A549 (cell line): ENCODE measurements around the gene AEBP1. TPM values are rescaled to one million over a fixed set of nuclear protein-coding genes. Genes with fewer than 3 reads are reported as not detected.

Source experiments
- ATAC-seq, 2 experiments: fragments of 200-7000 bp in 1 of 2; fragments of >200 bp in 1 of 2; cut with Nextera tagmentation in 1 of 2; cut with Tn5 transposase in 1 of 2; 3 replicates each; pipeline versions ENCODE4 v1.8.0 to v1.9.1; 2018 to 2020; ENCODE audit warnings: mild to moderate bottlenecking in 1 of 2, moderate library complexity in 1 of 2
- CTCF ChIA-PET: fragments of 300-600 bp; sonication (Branson Sonifier 250); formaldehyde crosslinking; extraction: SDS; loops from one replicate; lab custom pipeline; 2021; ENCODE audit warnings: antibody characterized with exemption, inconsistent platforms; lab: Yijun Ruan, JAX
- POLR2A ChIA-PET: fragments of 350-600 bp; formaldehyde crosslinking; extraction: SDS; loops from one replicate; lab custom pipeline; 2021; ENCODE audit warnings: antibody characterized with exemption, inconsistent platforms; lab: Yijun Ruan, JAX
- DNase-seq, 2 experiments: peaks; one replicate each; pipeline versions ENCODE4 v3.0.0 to v3.0.0-alpha.2; 2011 to 2016; ENCODE audit warnings: low read depth in 1 of 2, low spot score in 1 of 2
- FAIRE-seq: peaks from 2 replicates; lab custom pipeline; 2011; peaks lifted over from hg19 to GRCh38; lab: Jason Lieb, UNC
- H3K27ac ChIP-seq, 2 experiments: fragments of >200 bp; sonication (Bioruptor Twin); formaldehyde crosslinking; 3 replicates each; pipeline ENCODE4 v1.5.1; 2016 to 2017
- H3K4me1 ChIP-seq: fragments of >200 bp; sonication (Bioruptor Twin); formaldehyde crosslinking; 3 replicates; pipeline ENCODE4 v1.6.1; 2016
- H3K4me2 ChIP-seq: fragments of >200 bp; sonication (Bioruptor Twin); formaldehyde crosslinking; 3 replicates; pipeline ENCODE4 v1.6.1; 2016
- H3K4me3 ChIP-seq: fragments of >200 bp; sonication (Bioruptor Twin); formaldehyde crosslinking; 3 replicates; pipeline ENCODE4 v1.5.1; 2016
- H3K9me3 ChIP-seq: fragments of >200 bp; sonication (Bioruptor Twin); formaldehyde crosslinking; 3 replicates; pipeline ENCODE4 v1.6.1; 2016
- CBX8 ChIP-seq: fragments of 200-600 bp; sonication (generic); IDR thresholded peaks from 2 replicates; pipeline ENCODE4 v1.6.1; 2016
- CHD2 ChIP-seq: fragments of 150-350 bp; IDR thresholded peaks from 2 replicates; pipeline ENCODE4 v1.6.1; 2014; ENCODE audit warnings: low read length; ENCODE audit not compliant: partially characterized antibody
- CHD4 ChIP-seq: fragments of 200-600 bp; sonication (generic); IDR thresholded peaks from 2 replicates; pipeline ENCODE4 v1.6.1; 2016; ENCODE audit warnings: antibody characterized with exemption, mild to moderate bottlenecking, borderline replicate concordance
- EHMT2 ChIP-seq: fragments of 200-600 bp; sonication (generic); IDR thresholded peaks from 2 replicates; pipeline ENCODE4 v1.6.1; 2016; ENCODE audit warnings: antibody characterized with exemption, low read depth, mild to moderate bottlenecking, moderate library complexity
- EP300 ChIP-seq, 2 experiments: fragments of >200 bp; sonication (Bioruptor Twin); formaldehyde crosslinking; IDR thresholded peaks; 2 replicates in 1 of 2; 3 replicates in 1 of 2; pipeline ENCODE4 v1.6.1; 2016 to 2017
- FOSL2 ChIP-seq, 2 experiments: fragments of 450-650 bp in 1 of 2; fragments of >200 bp in 1 of 2; sonication (Bioruptor Twin) in 1 of 2; formaldehyde crosslinking; IDR thresholded peaks; 2 replicates each; pipeline versions ENCODE4 v1.5.0 to v1.6.1; 2016 to 2020; ENCODE audit warnings: mild to moderate bottlenecking in 1 of 2, moderate library complexity in 1 of 2
- FOXS1 ChIP-seq: fragments of 250-450 bp; sonication (Bioruptor Pico); IDR thresholded peaks from 2 replicates; pipeline ENCODE4 v1.5.0; 2020; ENCODE audit warnings: mild to moderate bottlenecking, moderate library complexity
- GATA3 ChIP-seq: IDR thresholded peaks from 2 replicates; pipeline ENCODE4 v1.6.1; 2012; ENCODE audit warnings: borderline replicate concordance
- HDAC2 ChIP-seq: fragments of 200-600 bp; sonication (generic); IDR thresholded peaks from 2 replicates; pipeline ENCODE4 v1.6.1; 2016
- HOXB13 ChIP-seq: fragments of 250-450 bp; sonication (Bioruptor Pico); IDR thresholded peaks from 2 replicates; pipeline ENCODE4 v1.5.0; 2020; ENCODE audit warnings: low read depth, mild to moderate bottlenecking, moderate library complexity
- JUN ChIP-seq, 2 experiments: fragments of >200 bp; sonication (Bioruptor Twin); formaldehyde crosslinking; IDR thresholded peaks; 2 replicates in 1 of 2; 3 replicates in 1 of 2; pipeline ENCODE4 v1.6.1; 2016 to 2017
- KDM5A ChIP-seq: fragments of 200-600 bp; sonication (generic); IDR thresholded peaks from 2 replicates; pipeline ENCODE4 v1.6.1; 2016; ENCODE audit warnings: antibody characterized with exemption, mild to moderate bottlenecking
- MYC ChIP-seq: IDR thresholded peaks from 2 replicates; pipeline ENCODE4 v1.6.1; 2012; ENCODE audit warnings: mild to moderate bottlenecking, inconsistent platforms, low read length, improper control_type of control experiment, borderline replicate concordance
- NFE2L2 ChIP-seq: fragments of 150-350 bp; conservative IDR thresholded peaks from 2 replicates; pipeline ENCODE4 v1.6.1; 2014; ENCODE audit warnings: low read length
- NR3C1 ChIP-seq: fragments of >200 bp; sonication (Bioruptor Twin); formaldehyde crosslinking; IDR thresholded peaks from 3 replicates; pipeline ENCODE4 v1.6.1; 2017
- POLR2A ChIP-seq: IDR thresholded peaks from 2 replicates; pipeline ENCODE4 v1.6.1; 2012; ENCODE audit warnings: mild to moderate bottlenecking, low read length
- RAD21 ChIP-seq, 2 experiments: fragments of >200 bp in 1 of 2; sonication (Bioruptor Twin) in 1 of 2; formaldehyde crosslinking in 1 of 2; IDR thresholded peaks in 1 of 2; conservative IDR thresholded peaks in 1 of 2; 2 replicates in 1 of 2; 3 replicates in 1 of 2; pipeline ENCODE4 v1.6.1; 2012 to 2018; ENCODE audit warnings: inconsistent platforms in 1 of 2
- RARB ChIP-seq: fragments of 250-450 bp; sonication (Bioruptor Pico); IDR thresholded peaks from 2 replicates; pipeline ENCODE4 v1.8.0; 2021; ENCODE audit warnings: mild to moderate bottlenecking, moderate library complexity
- RCOR1 ChIP-seq: fragments of 150-350 bp; IDR thresholded peaks from 2 replicates; pipeline ENCODE4 v1.6.1; 2014; ENCODE audit warnings: antibody characterized with exemption, low read length, low read depth
- RFX5 ChIP-seq: fragments of 450-650 bp; IDR thresholded peaks from 2 replicates; pipeline ENCODE4 v1.7.1; 2014; ENCODE audit warnings: antibody characterized with exemption, mild to moderate bottlenecking, moderate library complexity
- SMC3 ChIP-seq: fragments of >200 bp; sonication (Bioruptor Twin); formaldehyde crosslinking; IDR thresholded peaks from 3 replicates; pipeline ENCODE4 v1.6.1; 2018; ENCODE audit warnings: inconsistent platforms
- TP53 ChIP-seq: fragments of 250-450 bp; sonication (Bioruptor Pico); IDR thresholded peaks from 2 replicates; pipeline ENCODE4 v1.5.0; 2021; ENCODE audit warnings: mild to moderate bottlenecking, moderate library complexity
- ZSCAN20 ChIP-seq: fragments of 250-450 bp; sonication (Bioruptor Pico); IDR thresholded peaks from 2 replicates; pipeline ENCODE4 v1.8.0; 2022; ENCODE audit warnings: mild to moderate bottlenecking, moderate library complexity
- WGBS: methylation state at CpG from one replicate; pipeline ENCODE4 v1.1.6; 2017; ENCODE audit errors: missing lambda C conversion rate; 5-methylcytosine and 5-hydroxymethylcytosine counted together
- polyA plus RNA-seq, 4 experiments: library from polyadenylated mRNA; depleted of rRNA in 3 of 4; stranded (reverse); fragments of >200 nt; fragmentation: RNase III in 1 of 4; extraction: RNeasy Plus Mini Kit Qiagen cat#74134 plus additional on column Dnase treatment in 1 of 4; gene quantifications; 2 replicates in 3 of 4; 3 replicates in 1 of 4; pipeline ENCODE4 v1.2.3, GENCODE V29; 2011 to 2017
- TF ChIP-seq, protein P1 (sequence below): IDR thresholded peaks from 2 replicates; pipeline ENCODE4 v1.6.1; 2012; ENCODE audit warnings: low read depth, borderline replicate concordance
- TF ChIP-seq, protein P2 (sequence below): fragments of 200-600 bp; sonication (generic); IDR thresholded peaks from 2 replicates; pipeline ENCODE4 v1.6.1; 2016; ENCODE audit warnings: antibody characterized with exemption, mild to moderate bottlenecking, moderate library complexity
- TF ChIP-seq, protein P3 (sequence below): IDR thresholded peaks from 2 replicates; pipeline ENCODE4 v1.6.1; 2012
- TF ChIP-seq, protein P4 (sequence below): fragments of 450-650 bp; IDR thresholded peaks from 2 replicates; pipeline ENCODE4 v1.6.1; 2014; ENCODE audit warnings: antibody characterized with exemption
- TF ChIP-seq, protein P5 (sequence below): IDR thresholded peaks from 2 replicates; pipeline ENCODE4 v1.6.1; 2012

Gene AEBP1
- polyA plus RNA-seq, 2 of the 4 experiments (the other 2 are of a cell fraction): not detected

DNA sequence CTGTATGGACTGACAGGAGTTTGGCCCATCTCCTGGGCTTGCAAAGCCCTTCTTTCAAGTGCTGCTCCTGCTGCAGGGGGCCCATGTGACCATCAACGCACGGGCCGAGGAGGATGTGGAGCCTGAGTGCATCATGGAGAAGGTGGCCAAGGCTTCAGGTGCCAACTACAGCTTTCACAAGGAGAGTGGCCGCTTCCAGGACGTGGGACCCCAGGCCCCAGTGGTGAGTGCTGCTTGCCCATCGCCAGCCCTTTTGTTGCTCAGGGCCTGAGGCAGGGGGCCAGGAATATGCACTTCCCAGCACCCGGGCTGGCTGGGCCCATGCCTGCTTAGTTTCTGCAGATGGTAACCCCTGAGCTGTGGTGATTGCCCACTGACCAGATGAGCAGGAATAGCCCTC is 47.5 kb upstream of the AEBP1 start (continued):
- TF ChIP-seq, protein P1, sequence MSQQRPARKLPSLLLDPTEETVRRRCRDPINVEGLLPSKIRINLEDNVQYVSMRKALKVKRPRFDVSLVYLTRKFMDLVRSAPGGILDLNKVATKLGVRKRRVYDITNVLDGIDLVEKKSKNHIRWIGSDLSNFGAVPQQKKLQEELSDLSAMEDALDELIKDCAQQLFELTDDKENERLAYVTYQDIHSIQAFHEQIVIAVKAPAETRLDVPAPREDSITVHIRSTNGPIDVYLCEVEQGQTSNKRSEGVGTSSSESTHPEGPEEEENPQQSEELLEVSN: no peak
- TF ChIP-seq, all 56 proteins: peak for 0

DNA sequence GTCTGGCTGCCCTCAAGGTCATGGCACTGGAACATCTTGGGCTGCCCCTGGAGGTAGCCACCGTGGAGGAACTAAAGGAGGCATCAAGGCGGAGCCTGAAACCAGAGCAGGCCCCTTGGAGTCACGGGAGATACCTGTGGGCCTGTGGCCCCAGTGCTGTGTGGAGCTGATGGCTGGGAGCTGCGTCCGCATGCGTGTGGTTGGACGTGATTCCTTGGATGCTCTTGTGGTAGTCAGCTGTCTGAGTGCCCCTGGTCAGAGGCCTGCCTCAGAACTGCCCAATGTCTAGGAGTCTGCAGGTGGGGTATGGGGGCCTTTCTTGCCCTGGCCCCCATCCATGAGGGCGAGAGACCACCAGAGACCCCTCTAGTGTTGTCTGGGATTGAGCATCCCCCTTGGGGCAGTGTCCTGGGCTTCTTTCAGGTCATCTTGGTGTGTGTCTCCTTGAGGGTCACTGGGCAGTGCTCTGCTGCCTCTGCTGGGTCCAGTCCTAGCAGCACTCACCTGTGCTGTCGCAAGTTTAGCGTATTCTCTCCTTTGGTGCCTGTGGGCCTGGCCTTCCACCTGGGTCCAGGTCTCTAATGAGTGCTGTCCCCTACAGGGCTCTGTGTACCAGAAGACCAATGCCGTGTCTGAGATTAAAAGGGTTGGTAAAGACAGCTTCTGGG is 46.8 kb upstream of the AEBP1 start:
- Histone ChIP-seq H3K9me3 (no peaks in the 10 kb centered on the region), H3K4me1 (no peaks in the 10 kb centered on the region), H3K4me3 (no peak overlapping the region), H3K4me2 (no peak overlapping the region), H3K27ac (no peak overlapping the region)
- WGBS: 86% methylated on average over 9 of the region's 11 CpGs
- POLR2A ChIA-PET: no interaction called here
- FAIRE-seq (no peak), DNase-seq (no peak), ATAC-seq (no peak)
- CTCF ChIA-PET: interaction anchor here (1.0 to 1.7 kb wide), 4 partner anchors 11 to 74 kb away, joined by 3 to 7 read pairs (median 3); no protein-coding TSS in a partner anchor
- TF ChIP-seq FOXS1 (CRISPR knock-in tag): no peak
- TF ChIP-seq SMC3: no peak
- no peak for TF ChIP-seq RARB (CRISPR knock-in tag)
- no peak for TF ChIP-seq JUN (IDR thresholded peaks at IDR 0.05)
- no peak for TF ChIP-seq EHMT2
- no peak for TF ChIP-seq HOXB13 (CRISPR knock-in tag)
- no peak for TF ChIP-seq HDAC2
- TF ChIP-seq, protein P1: no peak
- no peak for TF ChIP-seq CHD2
- no peak for TF ChIP-seq NFE2L2
- TF ChIP-seq RCOR1: no peak
- no peak for TF ChIP-seq GATA3
- no peak for TF ChIP-seq FOSL2 (IDR thresholded peaks at IDR 0.05)
- no peak for TF ChIP-seq FOSL2 (CRISPR knock-in tag; IDR thresholded peaks at IDR 0.05)
- no peak for TF ChIP-seq RAD21 (conservative IDR thresholded peaks at IDR 0.05 in 1 of 2, IDR thresholded peaks at IDR 0.05 in 1 of 2)
- TF ChIP-seq, protein P2, sequence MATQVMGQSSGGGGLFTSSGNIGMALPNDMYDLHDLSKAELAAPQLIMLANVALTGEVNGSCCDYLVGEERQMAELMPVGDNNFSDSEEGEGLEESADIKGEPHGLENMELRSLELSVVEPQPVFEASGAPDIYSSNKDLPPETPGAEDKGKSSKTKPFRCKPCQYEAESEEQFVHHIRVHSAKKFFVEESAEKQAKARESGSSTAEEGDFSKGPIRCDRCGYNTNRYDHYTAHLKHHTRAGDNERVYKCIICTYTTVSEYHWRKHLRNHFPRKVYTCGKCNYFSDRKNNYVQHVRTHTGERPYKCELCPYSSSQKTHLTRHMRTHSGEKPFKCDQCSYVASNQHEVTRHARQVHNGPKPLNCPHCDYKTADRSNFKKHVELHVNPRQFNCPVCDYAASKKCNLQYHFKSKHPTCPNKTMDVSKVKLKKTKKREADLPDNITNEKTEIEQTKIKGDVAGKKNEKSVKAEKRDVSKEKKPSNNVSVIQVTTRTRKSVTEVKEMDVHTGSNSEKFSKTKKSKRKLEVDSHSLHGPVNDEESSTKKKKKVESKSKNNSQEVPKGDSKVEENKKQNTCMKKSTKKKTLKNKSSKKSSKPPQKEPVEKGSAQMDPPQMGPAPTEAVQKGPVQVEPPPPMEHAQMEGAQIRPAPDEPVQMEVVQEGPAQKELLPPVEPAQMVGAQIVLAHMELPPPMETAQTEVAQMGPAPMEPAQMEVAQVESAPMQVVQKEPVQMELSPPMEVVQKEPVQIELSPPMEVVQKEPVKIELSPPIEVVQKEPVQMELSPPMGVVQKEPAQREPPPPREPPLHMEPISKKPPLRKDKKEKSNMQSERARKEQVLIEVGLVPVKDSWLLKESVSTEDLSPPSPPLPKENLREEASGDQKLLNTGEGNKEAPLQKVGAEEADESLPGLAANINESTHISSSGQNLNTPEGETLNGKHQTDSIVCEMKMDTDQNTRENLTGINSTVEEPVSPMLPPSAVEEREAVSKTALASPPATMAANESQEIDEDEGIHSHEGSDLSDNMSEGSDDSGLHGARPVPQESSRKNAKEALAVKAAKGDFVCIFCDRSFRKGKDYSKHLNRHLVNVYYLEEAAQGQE: no peak

DNA sequence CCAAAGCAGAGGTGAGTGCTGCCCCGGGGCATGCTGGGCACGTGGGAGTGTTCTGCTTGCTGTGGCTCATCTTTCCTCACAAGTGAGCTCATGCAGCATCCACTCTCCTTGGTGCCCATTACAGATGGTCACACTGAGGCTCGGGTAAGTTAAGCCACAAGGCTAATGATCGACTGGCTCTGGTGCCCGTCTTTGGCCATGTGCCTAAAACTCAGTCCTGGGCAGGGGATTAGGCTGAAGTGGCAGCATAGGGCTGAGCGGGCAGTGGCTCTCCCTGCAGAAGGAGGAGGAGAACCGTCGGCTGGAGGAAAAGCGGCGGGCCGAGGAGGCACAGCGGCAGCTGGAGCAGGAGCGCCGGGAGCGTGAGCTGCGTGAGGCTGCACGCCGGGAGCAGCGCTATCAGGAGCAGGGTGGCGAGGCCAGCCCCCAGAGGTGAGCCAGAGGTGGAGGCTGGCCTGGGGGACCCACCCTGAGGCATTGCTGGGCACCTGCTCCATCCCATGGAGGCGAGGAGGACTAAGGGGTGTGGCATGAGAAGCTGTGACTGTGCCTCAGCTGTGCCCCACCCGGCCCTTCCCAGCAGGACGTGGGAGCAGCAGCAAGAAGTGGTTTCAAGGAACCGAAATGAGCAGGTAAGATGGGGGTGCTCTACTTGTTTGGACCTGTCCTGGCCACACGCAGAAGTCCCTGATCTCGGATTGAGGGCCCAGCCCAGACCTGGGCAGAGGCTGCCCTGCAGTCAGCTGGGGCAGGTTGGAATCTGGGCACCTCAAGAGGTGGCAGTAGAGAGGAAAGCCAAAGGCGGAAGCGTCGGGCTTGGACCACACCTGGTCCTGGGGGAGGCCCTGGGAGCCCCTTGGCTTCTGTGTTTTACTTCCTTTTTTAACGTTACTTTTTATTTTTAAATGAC is 46.0 kb upstream of the AEBP1 start:
- Histone ChIP-seq H3K9me3 (no peaks in the 10 kb centered on the region), H3K4me1 (no peaks in the 10 kb centered on the region), H3K27ac (no peak overlapping the region), H3K4me3 (no peak overlapping the region), H3K4me2 (no peak overlapping the region)
- no peak for ATAC-seq
- 94% methylated on average over 30 of the region's 30 CpGs for WGBS
- DNase-seq: no peak
- FAIRE-seq: no peak
- POLR2A ChIA-PET: no interaction called here
- CTCF ChIA-PET: interaction anchor here (1.0 to 1.7 kb wide), 4 partner anchors 11 to 73 kb away, joined by 3 to 7 read pairs (median 3); no protein-coding TSS in a partner anchor
- no peak for TF ChIP-seq RFX5
- TF ChIP-seq NR3C1: no peak
- no peak for TF ChIP-seq ZSCAN20
- no peak for TF ChIP-seq CBX8
- no peak for TF ChIP-seq HDAC2
- no peak for TF ChIP-seq KDM5A
- no peak for TF ChIP-seq MYC
- TF ChIP-seq, protein P3, sequence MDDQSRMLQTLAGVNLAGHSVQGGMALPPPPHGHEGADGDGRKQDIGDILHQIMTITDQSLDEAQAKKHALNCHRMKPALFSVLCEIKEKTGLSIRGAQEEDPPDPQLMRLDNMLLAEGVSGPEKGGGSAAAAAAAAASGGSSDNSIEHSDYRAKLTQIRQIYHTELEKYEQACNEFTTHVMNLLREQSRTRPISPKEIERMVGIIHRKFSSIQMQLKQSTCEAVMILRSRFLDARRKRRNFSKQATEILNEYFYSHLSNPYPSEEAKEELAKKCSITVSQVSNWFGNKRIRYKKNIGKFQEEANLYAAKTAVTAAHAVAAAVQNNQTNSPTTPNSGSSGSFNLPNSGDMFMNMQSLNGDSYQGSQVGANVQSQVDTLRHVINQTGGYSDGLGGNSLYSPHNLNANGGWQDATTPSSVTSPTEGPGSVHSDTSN: no peak
- TF ChIP-seq RCOR1: no peak
- TF ChIP-seq TP53 (CRISPR knock-in tag): no peak
- TF ChIP-seq, protein P4, sequence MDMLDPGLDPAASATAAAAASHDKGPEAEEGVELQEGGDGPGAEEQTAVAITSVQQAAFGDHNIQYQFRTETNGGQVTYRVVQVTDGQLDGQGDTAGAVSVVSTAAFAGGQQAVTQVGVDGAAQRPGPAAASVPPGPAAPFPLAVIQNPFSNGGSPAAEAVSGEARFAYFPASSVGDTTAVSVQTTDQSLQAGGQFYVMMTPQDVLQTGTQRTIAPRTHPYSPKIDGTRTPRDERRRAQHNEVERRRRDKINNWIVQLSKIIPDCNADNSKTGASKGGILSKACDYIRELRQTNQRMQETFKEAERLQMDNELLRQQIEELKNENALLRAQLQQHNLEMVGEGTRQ: no peak
- TF ChIP-seq EHMT2: no peak
- TF ChIP-seq, protein P5, sequence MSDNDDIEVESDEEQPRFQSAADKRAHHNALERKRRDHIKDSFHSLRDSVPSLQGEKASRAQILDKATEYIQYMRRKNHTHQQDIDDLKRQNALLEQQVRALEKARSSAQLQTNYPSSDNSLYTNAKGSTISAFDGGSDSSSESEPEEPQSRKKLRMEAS: no peak
- no peak for TF ChIP-seq POLR2A
- no peak for TF ChIP-seq CHD4
- TF ChIP-seq EP300 (IDR thresholded peaks at IDR 0.05): no peak
